SK-N-DZ (cell line): Measurements from ENCODE around the gene LYZL2. TPM values are rescaled to one million over a fixed set of nuclear protein-coding genes. Genes with fewer than 3 reads are reported as not detected.
"Not testable (repeated sequence)": the region's sequence is repeated elsewhere in the genome, so short reads cannot be mapped to it uniquely, and the experiment has no call there.

Experiments used
- DNase-seq: peaks from one replicate; pipeline ENCODE4 v3.0.0-alpha.2; 2015; ENCODE audit warnings: low spot score
- polyA plus RNA-seq, 2 experiments: library from polyadenylated mRNA; depleted of rRNA; stranded (reverse); fragments of >200 nt; gene quantifications; 2 replicates each; pipeline ENCODE4 v1.2.3, GENCODE V29; 2014

The LYZL2 gene
- polyA plus RNA-seq (2014; cell fraction: cytosol; rRNA removed) = not detected in 2 replicates
- not detected in 2 replicates for polyA plus RNA-seq (2014; cell fraction: nucleus; rRNA removed)

DNA sequence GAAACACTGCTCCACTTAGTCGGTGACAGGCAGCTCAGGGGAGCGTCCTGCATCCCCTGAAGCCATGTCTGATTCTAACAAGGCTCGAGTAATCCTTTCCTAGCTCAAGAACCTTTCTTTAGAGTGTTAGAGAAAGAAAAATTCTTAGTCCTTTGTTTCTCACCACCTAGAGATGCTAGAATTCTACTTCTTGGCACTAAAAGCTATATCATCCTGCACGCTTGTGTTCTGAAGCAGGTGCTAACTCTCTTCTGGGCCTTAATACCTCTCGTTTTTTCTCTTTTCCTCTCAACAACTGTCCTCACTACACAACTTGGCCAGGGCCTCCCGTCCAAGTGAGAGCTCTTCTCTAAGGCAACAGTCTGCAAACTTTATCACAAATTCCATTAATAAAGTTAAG lies at the start of gene LYZL2:
Gene LYZL2, minus strand, starts transcription at position 101 of the 400 bp plus-strand sequence. CDS start 2,838 bp downstream, outside the sequence.
- DNase-seq = no peak

DNA sequence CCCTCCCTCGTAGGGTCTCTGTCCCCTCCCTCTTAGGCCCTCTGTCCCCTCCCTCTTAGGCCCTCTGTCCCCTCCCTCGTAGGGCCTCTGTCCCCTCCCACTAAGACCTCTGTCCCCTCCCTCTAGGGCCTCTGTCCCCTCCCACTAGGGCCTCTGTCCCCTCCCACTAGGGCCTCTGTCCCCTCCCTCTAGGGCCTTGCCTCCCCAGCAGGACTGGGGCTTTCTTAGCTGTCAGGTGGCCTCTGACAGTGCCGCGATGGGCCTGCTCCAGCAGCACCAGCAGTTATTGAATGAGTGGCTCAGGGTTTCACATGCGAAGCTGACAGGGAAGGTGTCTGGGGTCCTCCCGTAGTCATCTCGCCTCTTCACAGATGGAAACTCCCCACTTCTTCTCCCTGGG lies 48.1 kb upstream of the LYZL2 start:
- not testable (repeated sequence) for DNase-seq

DNA sequence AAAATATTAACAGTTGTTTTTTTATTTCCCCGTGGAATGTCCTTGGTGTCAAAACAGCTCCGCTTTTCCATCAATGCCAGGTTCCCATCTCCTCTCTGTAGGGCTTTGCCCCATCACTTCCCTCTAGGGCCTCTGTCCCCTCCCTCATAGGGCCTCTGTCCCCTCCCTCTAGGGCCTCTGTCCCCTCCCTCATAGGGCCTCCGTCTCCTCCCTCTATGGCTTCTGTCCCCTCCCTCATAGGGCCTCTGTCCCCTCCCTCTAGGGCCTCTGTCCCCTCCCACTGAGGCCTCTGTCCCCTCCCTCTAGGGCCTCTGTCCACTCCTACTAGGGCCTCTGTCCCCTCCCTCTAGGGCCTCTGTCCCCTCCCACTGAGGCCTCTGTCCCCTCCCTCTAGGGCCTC lies 47.6 kb upstream of the LYZL2 start:
- DNase-seq = not testable (repeated sequence)

DNA sequence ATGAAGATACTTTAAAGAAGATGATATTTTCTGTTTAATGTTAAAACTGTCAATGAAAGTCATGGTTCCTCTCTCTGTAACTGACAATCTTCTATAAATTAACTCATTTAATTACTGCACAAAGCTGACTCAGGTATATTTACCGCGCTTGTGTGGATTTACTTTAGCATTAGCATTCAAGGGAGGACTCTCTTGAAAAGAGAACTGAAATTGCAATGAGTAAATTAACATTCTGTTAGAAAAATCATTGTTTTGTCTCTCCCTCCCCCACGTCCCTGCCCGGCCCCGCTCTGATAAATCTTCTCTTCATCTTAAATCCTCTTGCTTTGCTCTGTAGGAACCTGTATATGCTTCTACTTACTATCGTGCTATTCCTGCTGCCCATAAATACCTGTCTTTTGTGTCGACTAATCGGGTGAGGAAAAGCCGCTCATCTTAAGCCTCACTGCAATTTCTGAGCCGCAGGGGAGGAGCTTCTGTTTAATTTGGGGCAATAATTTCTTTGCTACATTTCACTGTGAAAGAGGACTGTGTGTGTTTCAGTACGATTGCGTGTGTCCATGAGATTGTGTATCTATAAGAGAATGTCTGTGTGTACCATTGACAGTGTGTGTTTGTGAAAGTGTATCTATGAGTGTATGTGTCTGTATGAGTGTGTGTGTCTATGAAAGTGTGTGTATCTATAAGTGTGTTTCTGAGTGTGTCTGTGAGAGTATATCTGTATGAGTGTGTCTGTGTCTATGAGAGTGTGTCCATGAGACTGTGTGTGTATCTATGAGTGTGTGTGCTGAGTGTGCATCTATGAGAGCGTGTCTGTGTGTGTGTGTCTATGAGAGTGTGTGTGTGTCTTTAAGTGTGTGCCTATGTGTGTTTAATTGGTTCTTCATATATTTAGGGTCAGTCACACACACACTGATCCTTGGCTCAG lies 46.5 kb upstream of the LYZL2 start:
- DNase-seq = no peak

DNA sequence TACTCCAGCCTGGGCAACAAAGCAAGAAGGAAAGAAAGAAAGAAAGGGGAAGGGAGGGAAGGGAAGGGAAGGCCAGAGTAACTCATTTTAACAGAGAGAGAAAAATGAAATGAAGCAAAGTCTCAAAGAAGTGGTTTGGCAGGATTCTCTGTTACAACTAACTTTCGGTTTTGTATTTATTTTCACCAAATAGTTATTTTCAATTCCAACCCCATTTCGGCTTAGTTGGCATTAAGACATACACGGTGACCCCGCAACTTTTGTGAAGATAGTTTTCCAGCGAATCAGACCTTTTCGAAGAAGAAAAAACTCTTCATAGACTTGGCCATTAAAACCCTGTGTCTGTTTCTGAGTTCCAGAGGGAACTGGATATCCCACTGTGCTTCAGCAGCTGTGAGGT lies 45.2 kb upstream of the LYZL2 start:
- no peak for DNase-seq

DNA sequence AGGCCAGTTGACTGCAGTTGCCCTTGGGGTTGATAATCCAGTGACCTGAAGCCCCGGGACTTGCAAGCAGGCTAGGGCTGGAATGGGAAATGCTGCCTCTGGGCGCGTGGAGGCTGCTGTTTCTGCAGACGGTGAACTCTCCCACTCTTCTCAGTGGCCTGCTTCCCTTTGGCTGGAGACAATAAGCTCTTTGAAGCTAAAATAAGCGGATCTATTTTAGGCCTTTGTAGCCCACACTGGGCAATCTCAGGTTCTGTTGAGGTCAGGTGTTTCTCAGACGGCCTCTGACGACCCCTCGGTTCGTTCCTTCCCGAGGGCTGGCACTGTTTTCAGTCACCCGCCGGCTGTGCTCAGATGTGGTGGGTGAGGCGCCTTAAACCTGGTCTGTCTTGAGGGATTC lies 43.7 kb upstream of the LYZL2 start:
- not testable (repeated sequence) for DNase-seq

DNA sequence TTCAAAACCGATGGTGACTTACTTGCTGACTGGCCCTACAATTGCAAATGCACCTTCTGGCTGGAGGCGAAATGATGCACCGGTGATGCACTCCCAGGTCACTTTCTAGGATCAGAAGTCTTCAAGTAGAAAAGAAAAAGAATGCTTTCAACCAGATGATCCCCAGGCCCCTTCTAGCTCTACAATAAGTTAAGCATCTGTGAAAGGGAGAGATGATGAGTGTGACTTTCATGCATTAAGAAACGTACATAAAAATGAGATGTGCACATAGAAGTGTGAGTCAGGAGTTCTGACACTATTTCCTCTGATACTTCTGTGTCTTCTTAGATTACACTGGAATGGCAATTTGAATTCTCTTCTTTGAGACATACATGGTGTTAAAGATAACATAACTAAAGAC lies 42.8 kb upstream of the LYZL2 start:
- DNase-seq = not testable (repeated sequence)

DNA sequence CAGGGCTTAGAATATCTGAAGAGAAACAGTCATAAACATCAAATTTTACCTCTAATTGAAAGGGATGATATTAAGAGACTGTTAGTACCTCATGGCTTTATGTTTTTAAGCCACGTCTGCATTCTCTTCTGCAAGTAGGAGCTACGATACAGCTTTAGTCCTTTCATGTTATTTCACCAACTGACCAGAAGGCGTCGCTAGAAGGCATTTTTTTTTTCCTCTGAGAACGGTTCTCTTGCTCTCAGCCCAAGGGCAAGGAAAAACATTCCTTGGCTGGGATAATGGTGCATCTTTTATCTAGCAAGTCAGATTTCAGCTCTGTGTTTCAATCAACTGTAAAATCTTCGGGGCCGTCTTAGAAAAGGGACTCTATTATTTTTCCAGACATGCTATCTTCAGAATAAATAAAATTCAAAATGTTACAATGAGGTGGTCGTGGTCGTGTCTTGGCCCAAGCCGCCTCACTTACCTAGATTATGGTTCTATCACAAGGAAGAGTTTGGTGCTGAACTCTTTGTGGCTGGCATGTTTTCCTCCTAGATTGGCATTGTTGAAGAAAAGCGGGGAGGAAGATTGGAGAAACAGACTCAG lies 41.6 kb upstream of the LYZL2 start:
- peak; percentile 63 for DNase-seq

DNA sequence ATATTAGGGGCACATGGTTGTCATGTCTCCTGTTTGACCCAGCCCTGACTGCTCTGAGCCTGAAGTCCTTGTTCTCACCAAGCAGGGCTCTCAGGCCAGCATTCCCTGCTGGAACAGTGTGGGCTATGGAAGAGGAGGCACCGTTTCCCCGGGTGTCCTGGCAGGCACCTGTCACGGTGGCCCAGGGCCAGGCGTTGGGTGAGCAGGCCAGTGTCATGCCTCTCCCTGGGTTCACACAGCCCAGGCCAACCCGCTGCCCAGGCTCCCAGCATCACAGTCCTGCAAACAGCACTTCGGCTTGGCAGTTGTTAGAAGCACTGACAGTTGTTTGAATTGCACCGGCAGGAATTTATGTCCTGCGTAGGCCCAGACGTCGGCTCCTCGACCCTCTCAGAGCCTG lies 38.4 kb upstream of the LYZL2 start:
- not testable (repeated sequence) for DNase-seq

DNA sequence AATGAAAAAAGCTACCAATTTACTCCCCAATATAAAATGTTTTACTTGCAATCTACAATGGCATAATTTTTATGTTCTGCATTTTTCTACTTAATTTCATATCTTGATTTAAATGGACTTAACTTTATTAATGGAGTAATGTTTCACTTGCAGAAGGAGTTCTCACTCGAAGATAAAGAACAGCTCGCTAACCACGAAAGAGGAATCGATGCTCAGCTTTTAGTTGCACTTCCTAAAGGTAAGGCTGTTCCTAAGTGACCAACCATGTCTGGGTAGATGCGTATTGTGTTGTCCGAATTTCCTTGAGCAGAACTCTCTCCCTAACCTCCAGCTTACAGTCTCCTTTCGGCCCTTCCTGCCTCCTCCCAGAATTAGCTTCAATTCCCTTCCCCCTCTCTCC lies 33.9 kb upstream of the LYZL2 start:
- not testable (repeated sequence) for DNase-seq

DNA sequence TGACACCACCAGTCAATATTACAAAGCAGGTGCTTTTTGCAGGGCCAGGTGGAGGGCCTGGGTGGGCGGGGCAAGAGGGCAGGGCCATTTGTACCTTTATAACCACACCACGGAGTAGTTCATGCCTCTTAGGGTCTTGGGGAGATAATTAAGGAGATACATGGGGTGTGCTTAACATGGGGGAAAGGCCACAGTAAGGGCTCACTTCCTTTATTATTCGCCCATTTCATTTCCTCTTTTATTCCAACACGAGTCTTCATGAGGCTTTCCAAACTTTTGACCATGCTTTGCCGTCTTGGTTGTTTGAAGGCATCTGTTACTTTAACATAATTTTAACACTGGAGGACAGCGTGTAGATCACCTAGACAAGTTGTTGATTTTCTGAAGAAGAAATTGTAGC lies 33.3 kb upstream of the LYZL2 start:
- DNase-seq = no peak

DNA sequence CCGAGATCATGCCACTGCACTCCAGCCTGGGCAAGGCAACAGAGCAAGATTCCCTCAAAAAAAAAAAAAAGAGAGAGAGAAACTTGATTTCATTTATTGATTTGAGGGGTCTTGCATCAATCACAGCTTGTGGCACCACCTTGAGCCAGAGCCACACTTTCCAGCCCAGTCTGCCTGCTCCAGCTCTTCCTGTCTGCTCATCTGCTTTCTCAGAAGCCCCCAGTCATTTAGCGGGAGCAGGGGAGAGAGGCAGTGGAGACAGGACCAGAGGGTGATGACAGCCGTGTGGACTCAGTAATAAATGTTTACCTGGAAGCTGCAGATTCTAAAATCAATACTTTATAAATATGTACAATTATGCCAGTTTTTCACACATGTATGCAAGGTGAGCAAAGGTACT lies 30.8 kb upstream of the LYZL2 start:
- not testable (repeated sequence) for DNase-seq

DNA sequence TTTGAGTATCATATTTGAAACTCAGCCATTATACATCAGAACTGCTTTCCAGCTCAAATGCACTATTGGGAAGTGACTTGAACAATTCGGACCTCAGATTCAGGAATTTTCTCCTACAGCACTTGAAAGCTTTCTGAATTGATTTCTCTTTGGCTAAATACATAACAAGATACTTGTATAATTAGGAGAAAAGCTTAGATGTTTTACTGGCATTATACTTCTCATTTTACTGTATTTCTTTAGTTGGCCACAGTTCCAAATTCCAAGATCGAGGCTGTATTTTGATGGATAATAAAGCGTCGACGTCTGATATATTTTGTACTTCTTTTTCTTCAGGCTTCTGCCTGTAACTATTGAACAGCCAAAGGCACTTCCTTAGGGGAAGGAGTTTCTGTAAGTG lies 26.7 kb upstream of the LYZL2 start:
- DNase-seq = no peak

DNA sequence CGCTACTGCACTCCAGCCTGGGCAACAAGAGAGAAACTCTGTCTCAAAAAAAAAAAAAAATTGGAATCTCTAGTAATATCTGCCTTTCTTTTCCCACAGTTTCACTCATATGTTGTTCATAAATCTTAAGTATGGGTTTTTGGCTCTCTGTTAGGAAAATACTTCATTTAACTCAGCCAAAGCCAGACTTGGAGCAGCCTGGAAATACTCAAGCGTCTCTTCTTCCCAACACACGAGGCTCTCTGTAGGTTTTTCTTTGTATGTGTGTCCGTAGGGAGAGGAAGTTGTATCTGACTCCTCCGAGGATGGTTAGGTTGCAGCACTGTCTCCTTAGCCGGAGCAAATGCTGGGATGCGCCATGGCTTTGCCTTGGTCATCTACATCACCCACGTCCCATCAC lies 25.4 kb upstream of the LYZL2 start:
- not testable (repeated sequence) for DNase-seq

DNA sequence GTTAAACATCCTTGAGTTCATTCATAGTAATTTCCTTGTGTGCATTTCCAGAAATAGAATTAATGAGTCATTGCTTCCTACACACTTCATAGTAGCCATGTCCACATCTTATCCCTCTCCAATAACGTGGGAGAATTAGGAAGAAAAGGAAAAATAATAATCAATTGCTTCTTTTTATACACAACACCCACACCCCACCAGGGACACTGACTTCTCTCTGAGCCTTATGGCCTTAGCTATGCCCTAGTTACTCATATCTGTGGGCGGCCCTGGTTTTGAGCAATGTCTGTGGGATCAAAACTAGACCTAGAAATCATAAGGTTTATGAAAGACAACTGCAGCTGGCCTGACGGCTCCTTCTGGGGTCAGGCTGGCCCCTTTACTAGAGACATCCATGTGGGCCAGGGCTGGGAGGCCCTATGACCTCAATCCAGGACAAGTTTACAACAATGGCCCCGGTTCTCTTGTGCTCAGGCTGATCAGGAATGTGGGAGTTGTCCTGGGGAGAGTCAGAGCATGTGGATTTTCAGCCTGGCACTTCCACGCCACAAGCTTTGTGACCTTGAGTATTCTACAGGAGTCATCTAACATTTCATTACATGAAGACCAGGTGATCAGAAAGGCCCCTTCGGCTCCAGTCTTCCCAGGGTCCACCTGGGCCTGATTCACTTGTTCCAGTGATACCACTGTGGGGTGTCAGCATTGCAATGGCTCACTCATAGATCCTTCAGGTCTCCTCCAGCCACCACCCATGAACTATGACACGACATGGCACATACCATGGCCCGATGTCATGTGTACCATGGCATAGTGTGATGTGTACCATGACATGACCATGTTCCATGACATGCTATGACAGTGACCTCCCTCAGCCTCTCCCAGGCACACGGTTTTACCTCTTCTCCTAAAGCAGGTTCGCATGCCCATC lies 22.2 kb upstream of the LYZL2 start:
- not testable (repeated sequence) for DNase-seq

DNA sequence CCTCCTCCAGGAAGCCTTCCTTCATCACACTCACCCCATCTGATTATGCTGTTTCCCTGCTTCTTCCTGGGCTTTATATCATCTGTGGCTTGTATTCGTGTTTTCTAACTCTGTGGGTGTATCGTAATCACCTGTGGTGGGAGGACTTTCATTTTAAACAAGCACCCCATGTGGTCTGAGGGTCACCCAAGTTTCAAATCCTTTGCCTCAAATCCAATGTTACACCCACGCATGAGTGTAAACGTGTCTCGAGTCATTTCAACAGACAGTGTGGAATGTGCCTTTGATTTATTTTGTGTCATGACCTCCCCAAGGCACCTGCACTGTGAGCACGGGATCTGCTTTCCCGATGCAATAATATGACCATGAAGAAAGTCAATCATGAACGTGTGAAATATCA lies 17.5 kb upstream of the LYZL2 start:
- no peak for DNase-seq

DNA sequence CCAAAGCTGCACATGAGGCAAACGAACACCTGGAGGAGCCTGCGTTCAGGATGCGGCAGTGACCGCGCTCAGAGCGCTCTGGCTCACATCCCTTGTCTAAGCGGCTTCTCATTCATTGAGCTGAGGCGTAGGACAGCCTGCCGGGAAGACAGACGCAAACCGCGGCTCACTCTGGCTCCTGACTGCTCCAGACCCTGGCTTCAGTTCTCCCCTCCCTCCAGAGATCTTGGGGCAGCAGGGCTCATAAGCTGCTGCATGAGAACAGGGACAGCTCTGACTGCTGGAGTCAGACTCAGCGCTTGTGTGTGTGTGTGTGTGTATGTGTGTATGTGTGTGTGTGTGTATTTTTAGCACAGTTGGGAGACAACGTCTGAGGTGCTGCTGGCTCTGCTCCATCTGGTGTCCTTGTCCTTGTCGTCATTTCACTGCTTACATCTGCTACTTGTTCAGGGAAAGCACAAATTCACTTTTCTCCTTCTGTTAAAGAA lies 15.8 kb upstream of the LYZL2 start:
- peak; percentile 32 for DNase-seq

DNA sequence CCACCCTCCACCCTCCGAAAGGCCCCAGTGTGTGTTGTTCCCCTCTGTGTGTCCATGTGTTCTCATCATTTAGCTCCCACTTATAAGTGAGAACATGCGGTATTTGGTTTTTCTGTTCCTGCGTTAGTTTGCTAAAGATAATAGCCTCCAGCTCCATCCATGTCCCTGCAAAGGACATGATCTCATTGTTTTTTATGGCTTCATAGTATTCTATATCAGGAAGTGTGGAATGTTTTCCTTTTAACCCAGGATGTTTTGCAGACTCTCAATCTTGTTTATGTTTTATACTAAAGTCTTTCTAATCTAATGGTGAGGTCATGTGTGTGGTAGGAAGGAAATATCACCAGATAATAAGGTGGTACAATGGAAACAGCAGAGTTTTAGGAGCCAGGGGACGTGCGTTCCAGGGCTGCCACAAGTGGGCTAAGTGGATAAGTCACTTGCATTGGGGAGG lies 14.9 kb upstream of the LYZL2 start:
- not testable (repeated sequence) for DNase-seq

DNA sequence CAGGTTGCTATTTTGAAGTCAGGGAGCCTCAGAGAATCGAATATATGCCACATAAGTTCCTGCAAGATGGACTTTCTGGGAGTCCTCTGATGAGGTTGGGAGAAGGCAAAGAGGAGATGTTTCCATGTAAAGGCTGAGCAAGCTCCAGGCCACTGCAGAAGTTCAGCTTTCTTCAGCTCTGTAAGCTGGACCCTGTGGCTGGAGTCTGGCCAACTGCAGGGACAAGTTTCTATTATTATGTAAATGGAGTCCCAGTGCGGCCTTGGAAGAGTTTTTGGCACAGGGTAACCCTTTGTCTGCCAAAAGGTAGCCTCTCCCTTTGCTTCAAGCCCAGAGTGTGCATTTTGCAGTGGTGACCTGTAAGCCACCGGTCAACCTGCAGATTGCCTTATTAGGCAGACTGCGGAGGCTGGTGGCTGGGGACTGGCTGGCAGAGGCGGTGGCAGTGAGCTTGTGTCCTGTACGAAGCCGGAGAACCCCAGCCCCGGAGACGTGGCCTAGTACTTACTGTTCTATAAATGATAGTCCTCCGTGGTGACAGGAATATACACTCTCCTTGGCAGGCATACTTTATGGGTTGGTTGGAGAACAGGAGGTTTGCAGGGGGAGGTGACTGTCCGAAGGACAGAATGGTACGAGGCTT lies 14.1 kb upstream of the LYZL2 start:
- DNase-seq = not testable (repeated sequence)

DNA sequence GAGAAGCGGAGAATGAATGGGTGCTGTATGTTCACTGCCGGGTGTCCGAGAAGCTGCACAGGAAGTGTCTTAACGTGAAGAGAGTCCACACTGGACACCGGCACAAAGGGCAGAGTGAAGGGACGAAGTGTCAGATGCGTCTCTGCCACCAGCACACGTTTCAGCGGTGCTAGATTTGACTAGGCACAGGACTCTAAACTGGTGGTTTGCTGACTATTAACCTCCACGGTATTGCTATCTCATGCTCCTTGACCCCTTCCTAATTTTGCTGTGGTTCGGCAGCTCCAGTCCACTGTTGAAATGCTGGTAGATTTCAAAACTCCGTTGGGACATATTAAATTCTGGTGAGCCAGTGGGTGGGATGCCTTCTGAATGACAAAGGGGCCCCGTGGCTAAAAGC lies 13.3 kb upstream of the LYZL2 start:
- DNase-seq = not testable (repeated sequence)
